Omental fat pad (tissue), 4 donors: Measurements from ENCODE around the gene SEMA4D. TPM values are rescaled to one million over a fixed set of nuclear protein-coding genes. Genes with fewer than 3 reads are reported as not detected.
A peak's percentile ranks its signal among the peaks of the same experiment; 100 is the strongest.

ENCODE experiments used
- ATAC-seq: fragments of 150-250 bp; one replicate; pipeline ENCODE4 v1.9.1; 2016; ENCODE audit warnings: mild to moderate bottlenecking, moderate library complexity; ENCODE audit not compliant: low FRiP score
- DNase-seq: peaks from one replicate; pipeline ENCODE4 v3.0.0-alpha.2; 2019; ENCODE audit warnings: low spot score
- CTCF ChIP-seq, 3 donors: fragments of 450-650 bp; IDR thresholded peaks; one replicate each; pipeline ENCODE4 v1.5.1; 2016 to 2017; ENCODE audit warnings: antibody characterized with exemption in 3 of 3, mild to moderate bottlenecking in 3 of 3, moderate library complexity in 2 of 3
- total RNA-seq, 4 donors: library from RNA; depleted of rRNA; stranded (reverse); fragments of >200 nt; gene quantifications; one replicate each; pipeline ENCODE4 v1.1.0, GENCODE V29; 2016

SEMA4D gene
- total RNA-seq, 4 donors from 2014 or later: 14.2 to 49.5 (median 18.3) TPM

GRCh38 chr9:89325733-89326132 is 172.2 kb downstream of the SEMA4D start:
- TF ChIP-seq CTCF (IDR thresholded peaks at IDR 0.05): no peak
- ATAC-seq: no peak
- no peak for DNase-seq

- ATAC-seq (no peak), DNase-seq (no peak)
- TF ChIP-seq CTCF (IDR thresholded peaks at IDR 0.05): no peak
These were observed 174.5 kb downstream of the SEMA4D start for GRCh38 chr9:89323390-89323789.

GRCh38 chr9:89319015-89319905 is 178.7 kb downstream of the SEMA4D start:
- no peak for DNase-seq
- no peak for TF ChIP-seq CTCF (IDR thresholded peaks at IDR 0.05)
- no peak for ATAC-seq

GRCh38 chr9:89318123-89319014 is 179.5 kb downstream of the SEMA4D start, which contains the start of gene SECISBP2:
Gene SECISBP2 (plus strand): TSS chr9:89318500. CDS start chr9:89318577, 77 bp downstream.
- peak in 1 of 3 donors; percentile 22 for TF ChIP-seq CTCF (IDR thresholded peaks at IDR 0.05)
- DNase-seq: peak; percentile 76
- ATAC-seq: peak; percentile 99

- ATAC-seq: no peak
- DNase-seq: no peak
- TF ChIP-seq CTCF (IDR thresholded peaks at IDR 0.05): no peak
These were observed 180.6 kb downstream of the SEMA4D start for GRCh38 chr9:89317282-89317681.

GRCh38 chr9:89315482-89315881 is 182.4 kb downstream of the SEMA4D start:
- ATAC-seq: no peak
- no peak for DNase-seq
- no peak for TF ChIP-seq CTCF (IDR thresholded peaks at IDR 0.05)
